Rectal smooth muscle tissue (tissue), 1 donor: Measurements from ENCODE around the gene LRRC8E.

Experiments
- H3K27ac ChIP-seq: one replicate; pipeline ENCODE4 v1.7.0; 2013; ENCODE audit warnings: low read depth, low read length, inconsistent platforms
- H3K27me3 ChIP-seq: one replicate; pipeline ENCODE4 v1.7.0; 2013; ENCODE audit warnings: low read length; ENCODE audit not compliant: control insufficient read depth, insufficient read depth
- H3K36me3 ChIP-seq: one replicate; pipeline ENCODE4 v1.7.0; 2013; ENCODE audit warnings: low read length; ENCODE audit not compliant: control insufficient read depth, insufficient read depth
- H3K4me1 ChIP-seq: one replicate; pipeline ENCODE4 v1.7.0; 2013; ENCODE audit warnings: low read length; ENCODE audit not compliant: control insufficient read depth, insufficient read depth
- H3K4me3 ChIP-seq: one replicate; pipeline ENCODE4 v1.7.0; 2013; ENCODE audit warnings: low read length
- H3K9ac ChIP-seq: one replicate; pipeline ENCODE4 v1.7.0; 2013; ENCODE audit warnings: low read length

Gene LRRC8E

DNA sequence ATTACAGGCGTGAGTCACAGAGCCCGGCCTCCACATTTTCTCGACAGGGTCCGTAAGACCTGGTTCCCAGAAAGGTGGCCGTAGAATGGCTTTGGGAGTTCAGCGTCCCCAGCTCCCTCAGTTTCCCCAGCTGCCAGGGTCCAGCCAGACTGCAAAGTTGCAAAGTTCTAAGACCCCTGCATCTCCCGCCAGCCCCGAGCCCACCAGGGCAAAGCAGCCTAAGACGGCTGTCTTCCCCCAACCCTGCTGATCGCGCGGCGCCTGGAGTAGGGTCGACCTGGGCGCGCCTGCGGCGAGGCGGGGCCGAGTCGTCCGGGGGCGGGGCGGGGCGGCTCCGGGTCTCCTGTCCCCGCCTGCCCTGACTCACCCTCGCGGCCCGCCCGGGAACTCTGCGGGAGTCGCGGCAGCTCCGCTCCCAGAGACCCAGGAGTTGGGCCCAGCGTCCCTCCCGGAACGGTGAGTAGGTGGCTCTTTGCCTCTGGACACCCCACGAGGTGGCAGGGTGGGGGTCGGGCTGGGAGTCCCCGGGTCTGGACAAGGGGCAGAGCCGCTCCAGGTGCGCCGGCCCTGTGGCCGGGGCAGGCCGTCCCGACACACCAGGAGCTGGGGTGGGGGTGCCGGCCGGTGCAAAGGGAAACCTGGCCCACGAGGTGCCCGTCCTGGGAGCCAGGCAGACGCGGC is at the start of gene LRRC8E:
Gene LRRC8E (plus strand): TSS at position 366 of the 681 bp plus-strand sequence. CDS start 7,094 bp downstream, outside the sequence.
- no peak within 1 kb of the TSS for H3K9ac ChIP-seq
- H3K27me3 ChIP-seq: peaks cover 10% of the 10 kb centered on the region
- peak within 1 kb of the TSS; percentile 32 for H3K4me3 ChIP-seq
- H3K4me1 ChIP-seq: no peaks in the 10 kb centered on the region
- H3K27ac ChIP-seq: no peak within 1 kb of the TSS
- no peaks in the 10 kb centered on the region for H3K36me3 ChIP-seq

DNA sequence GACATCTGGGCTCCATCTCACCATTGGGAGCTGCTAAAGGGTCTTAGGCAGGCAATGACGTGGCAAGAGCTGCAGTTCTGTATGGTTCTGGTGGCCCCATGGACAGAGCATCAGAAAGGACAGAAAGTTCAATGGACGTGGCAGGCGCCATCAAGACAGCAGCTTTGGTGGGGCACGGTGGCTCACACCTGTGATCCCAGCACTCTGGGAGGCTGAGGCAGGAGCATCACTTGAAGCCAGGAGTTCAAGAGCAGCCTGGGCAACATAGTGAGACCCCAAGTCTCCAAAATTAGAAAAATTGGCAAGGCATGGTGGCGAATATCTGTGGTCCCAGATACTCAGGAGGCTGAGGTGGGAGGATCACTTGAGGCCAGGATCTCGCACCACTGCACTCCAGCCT is 48.8 kb upstream of the LRRC8E start:
- no peak overlapping the region for H3K9ac ChIP-seq
- no peaks in the 10 kb centered on the region for H3K27me3 ChIP-seq
- no peak overlapping the region for H3K27ac ChIP-seq
- no peaks in the 10 kb centered on the region for H3K4me1 ChIP-seq
- H3K36me3 ChIP-seq: no peaks in the 10 kb centered on the region
- no peak overlapping the region for H3K4me3 ChIP-seq

DNA sequence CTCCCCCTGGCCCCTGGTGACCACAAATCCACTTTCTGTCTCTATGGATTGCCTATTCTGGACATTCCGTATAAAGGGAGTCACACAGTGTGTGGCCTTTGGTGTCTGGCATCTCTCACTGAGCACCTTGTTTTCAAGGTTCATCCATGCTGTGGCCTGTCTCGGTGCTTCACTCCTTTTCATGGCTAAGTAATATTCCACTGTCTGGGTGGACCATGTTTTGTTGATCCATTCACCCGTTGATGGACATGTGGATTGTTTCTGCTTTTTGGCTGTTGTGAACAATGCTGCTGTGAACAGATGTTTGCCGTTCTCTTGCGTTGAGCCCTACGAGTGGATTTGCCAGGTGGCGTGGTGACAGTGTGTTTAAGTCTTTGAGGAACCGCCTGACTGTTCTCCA is 47.7 kb upstream of the LRRC8E start:
- no peaks in the 10 kb centered on the region for H3K4me1 ChIP-seq
- no peaks in the 10 kb centered on the region for H3K36me3 ChIP-seq
- H3K27me3 ChIP-seq: no peaks in the 10 kb centered on the region
- no peak overlapping the region for H3K9ac ChIP-seq
- H3K4me3 ChIP-seq: no peak overlapping the region
- no peak overlapping the region for H3K27ac ChIP-seq

DNA sequence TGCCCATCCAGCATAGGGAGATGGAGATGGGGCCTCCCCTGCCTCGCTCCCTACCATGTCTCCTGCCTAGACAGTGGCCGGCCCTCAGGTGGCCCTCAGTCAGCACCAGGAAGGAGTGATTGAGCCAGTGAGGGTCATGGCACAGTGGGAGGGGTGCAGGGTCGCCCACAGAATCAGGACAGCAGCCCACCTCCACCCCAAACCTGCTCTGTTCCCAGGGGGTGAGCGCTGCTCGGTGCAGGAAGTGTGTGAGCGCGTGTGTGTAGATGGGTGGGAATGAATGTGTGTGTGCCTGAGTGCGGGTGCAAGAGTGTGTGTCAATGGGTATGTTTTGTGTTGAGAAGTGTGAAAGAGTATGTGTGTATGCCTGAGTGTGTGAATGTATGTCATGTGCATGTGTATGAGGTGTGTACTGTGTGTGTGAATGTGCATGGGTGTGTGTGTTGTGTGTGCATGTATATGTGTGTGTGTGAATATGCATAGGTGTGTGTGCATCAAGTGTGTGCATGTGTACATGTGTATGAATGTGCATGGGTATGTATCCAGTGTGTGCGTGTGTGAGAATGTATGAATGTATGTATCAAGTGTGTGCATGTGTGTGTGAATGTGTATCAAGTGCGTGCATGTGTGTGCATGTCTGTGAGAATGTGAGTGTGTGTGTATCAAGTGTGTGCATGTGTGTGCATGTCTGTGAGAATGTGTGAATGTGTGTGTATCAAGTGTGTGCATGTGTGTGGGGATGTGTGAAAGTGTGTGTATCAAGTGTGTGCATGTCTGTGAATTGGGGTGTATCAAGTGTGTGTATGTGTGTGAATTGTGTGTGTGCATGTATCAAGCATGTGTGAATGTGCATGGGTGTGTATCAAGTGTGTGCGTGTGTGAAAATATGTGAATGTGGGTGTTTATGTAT is 46.3 kb upstream of the LRRC8E start:
- Histone ChIP-seq H3K9ac (no peak overlapping the region), H3K27me3 (no peaks in the 10 kb centered on the region), H3K4me3 (no peak overlapping the region), H3K36me3 (no peaks in the 10 kb centered on the region), H3K27ac (no peak overlapping the region), H3K4me1 (no peaks in the 10 kb centered on the region)

DNA sequence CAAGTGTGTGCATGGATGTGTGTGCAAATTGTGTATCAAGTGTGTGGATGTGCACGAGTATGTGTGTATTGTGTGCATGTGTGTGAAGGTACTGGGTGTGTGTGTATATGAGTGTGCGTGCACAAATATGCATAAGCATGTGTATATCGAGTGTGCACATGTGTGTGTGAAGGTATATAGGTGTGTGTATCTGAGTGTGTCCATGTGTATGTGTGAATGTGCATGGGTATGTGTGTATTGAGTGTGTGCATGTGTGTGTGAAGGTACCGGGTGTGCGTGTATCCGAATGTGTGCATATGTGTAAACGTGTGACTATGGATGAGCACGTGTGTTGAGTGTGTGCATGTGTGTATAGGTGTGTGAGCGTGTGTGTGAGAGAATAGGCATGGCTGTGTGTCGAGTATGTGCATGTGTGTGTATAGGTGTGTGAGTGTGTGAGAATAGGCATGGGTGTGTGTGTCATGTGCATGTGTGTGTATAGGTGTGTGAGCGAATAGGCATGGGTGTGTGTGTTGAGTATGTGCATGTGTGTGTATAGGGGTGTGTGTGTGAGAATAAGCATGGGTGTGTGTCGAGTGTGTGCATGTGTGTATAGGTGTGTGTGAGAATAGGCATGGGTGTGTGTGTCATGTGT is 45.5 kb upstream of the LRRC8E start:
- Histone ChIP-seq H3K4me3 (no peak overlapping the region), H3K36me3 (no peaks in the 10 kb centered on the region), H3K9ac (no peak overlapping the region), H3K4me1 (no peaks in the 10 kb centered on the region), H3K27me3 (no peaks in the 10 kb centered on the region), H3K27ac (no peak overlapping the region)

DNA sequence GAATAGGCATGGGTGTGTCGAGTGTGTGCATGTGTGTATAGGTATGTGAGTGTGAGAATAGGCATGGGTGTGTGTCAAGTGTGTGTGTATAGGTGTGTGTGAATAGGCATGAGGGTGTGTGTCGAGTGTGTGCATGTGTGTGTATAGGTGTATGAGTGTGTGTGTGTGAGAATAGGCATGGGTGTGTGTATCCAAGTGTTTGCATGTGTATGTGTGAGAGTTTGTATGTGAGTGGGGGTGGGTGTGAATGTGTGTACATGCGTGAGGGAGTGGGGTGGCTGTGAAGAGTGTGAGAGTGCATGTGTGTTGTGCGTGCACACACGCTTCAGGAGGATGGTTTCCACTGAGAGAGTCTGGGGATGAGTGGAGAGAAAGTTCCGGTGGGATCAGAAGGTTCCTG is 44.8 kb upstream of the LRRC8E start:
- no peaks in the 10 kb centered on the region for H3K27me3 ChIP-seq
- H3K36me3 ChIP-seq: no peaks in the 10 kb centered on the region
- no peaks in the 10 kb centered on the region for H3K4me1 ChIP-seq
- H3K9ac ChIP-seq: no peak overlapping the region
- H3K4me3 ChIP-seq: no peak overlapping the region
- no peak overlapping the region for H3K27ac ChIP-seq

DNA sequence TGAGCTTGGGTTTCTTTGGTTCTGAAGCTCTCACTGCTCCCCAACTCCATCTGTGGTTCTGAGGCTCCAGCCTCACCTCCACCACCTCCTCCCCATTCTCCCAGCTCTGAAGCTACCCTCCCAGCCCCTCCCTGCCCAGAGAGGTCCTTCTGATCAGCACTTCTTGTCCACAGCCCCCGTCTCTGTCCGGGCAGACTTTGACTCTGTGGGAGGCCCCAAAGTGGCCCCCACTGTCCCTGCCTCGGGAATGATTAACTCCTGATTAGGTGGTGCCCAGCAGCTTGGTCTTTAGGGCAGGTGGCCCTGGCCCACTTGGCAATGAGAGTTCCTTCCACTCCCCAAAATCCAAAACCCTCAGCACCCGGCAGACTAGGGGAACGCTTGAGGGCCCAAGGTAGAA is 43.9 kb upstream of the LRRC8E start:
- Histone ChIP-seq H3K4me1 (no peaks in the 10 kb centered on the region), H3K36me3 (no peaks in the 10 kb centered on the region), H3K4me3 (no peak overlapping the region), H3K27ac (no peak overlapping the region), H3K27me3 (no peaks in the 10 kb centered on the region), H3K9ac (no peak overlapping the region)

DNA sequence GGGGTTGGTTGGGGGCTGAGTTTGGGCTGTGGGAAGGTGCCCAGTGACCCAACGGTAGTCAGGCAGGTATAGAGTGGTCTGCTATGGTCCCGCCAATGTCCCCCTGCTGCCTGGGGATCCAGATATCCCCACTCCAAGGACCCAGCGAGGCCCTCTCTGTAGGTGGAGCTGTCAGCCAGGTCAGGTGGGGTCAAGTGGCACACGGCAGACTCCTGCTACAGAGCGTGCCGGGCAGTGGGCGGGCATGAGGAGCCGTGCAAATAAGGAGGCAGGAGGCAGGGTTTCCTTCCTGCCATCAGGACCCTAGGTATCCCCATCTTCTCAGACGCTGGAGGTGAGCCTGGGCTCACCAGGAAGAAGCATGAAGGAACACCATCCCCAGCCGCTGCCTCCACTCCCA is 43.4 kb upstream of the LRRC8E start:
- H3K36me3 ChIP-seq: no peaks in the 10 kb centered on the region
- no peak overlapping the region for H3K4me3 ChIP-seq
- no peak overlapping the region for H3K9ac ChIP-seq
- no peak overlapping the region for H3K27ac ChIP-seq
- no peaks in the 10 kb centered on the region for H3K4me1 ChIP-seq
- H3K27me3 ChIP-seq: no peaks in the 10 kb centered on the region

DNA sequence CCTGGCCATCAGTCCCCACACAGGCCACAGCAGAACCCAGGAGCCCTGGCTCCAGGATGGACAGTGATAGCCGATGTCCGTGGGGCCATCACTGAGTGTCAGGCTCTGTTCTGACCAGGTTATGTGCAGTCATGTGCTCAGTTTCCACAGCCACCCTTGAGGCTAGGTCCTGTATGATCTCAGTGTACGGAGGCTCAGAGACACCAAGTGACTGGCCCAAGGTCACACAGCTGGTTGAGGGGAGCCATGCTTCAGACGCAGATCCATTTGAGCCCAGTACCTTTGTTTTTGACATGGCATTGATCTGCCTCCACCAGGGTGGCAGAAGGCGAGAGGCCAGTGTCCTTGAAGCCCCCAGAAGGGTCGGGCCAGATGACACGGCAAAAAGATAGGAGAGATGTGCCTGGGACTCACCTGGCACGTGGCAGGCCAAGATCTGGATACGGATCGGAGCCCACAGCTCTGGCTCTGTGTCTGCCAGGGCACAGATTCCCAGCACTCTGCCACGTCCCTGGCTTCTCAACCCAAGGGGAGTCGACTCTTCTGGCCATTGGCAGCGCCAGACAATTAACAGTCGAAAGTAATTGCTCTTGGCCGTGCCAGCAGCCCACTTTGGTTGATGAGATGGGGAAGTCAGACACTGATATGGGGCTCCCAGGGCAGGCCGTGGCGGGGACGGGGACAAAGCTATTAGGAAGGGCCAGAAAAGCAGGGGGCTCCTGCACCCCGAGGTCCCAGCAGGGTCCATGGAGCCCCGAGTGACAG is 42.7 kb upstream of the LRRC8E start:
- no peaks in the 10 kb centered on the region for H3K4me1 ChIP-seq
- no peak overlapping the region for H3K27ac ChIP-seq
- no peaks in the 10 kb centered on the region for H3K36me3 ChIP-seq
- H3K4me3 ChIP-seq: no peak overlapping the region
- H3K27me3 ChIP-seq: no peaks in the 10 kb centered on the region
- no peak overlapping the region for H3K9ac ChIP-seq

DNA sequence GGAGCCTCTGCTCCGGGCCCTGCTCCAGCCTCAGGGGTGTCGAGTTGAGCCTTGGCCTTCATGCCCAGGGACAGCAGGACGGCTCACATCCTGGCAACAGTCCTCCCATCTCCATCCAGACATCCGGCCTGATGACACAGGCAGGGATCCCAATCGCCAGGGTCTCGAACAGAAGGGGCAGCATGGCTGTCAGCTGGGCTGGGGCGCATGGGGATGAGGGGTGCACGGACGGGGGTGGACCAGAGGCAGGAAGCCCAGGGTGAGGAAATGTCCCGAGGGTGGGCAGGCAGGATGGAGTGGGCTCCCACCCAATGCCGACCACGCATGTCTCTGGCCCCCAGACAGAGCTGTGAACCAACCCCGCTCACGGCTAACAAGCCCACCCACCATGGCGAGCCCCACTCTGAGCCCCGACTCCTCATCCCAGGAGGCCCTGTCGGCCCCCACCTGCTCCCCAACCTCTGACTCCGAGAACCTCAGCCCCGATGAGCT is 42.1 kb upstream of the LRRC8E start:
- Histone ChIP-seq H3K27me3 (no peaks in the 10 kb centered on the region), H3K4me3 (no peak overlapping the region), H3K4me1 (no peaks in the 10 kb centered on the region), H3K27ac (no peak overlapping the region), H3K36me3 (no peaks in the 10 kb centered on the region), H3K9ac (no peak overlapping the region)

DNA sequence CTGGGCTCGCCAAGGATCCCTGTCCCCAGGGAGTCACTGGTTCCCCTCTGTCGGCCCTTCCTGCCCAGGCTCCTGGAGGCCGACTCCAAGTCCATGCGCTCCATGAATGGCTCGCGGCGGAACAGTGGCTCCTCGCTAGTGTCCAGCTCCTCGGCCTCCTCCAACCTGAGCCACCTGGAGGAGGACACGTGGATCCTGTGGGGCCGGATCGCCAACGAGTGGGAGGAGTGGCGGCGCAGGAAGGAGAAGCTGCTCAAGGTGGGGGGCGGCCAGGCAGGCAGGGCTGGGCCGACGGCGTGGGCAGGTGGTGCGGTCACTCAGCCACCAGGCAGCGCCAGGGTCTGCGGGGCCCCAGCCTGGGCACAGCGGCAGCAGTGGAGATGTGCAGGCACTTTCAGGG is 40.6 kb upstream of the LRRC8E start:
- no peak overlapping the region for H3K27ac ChIP-seq
- no peaks in the 10 kb centered on the region for H3K4me1 ChIP-seq
- no peak overlapping the region for H3K4me3 ChIP-seq
- H3K9ac ChIP-seq: no peak overlapping the region
- H3K27me3 ChIP-seq: no peaks in the 10 kb centered on the region
- no peaks in the 10 kb centered on the region for H3K36me3 ChIP-seq
